ENCODE data around the gene CSH1.
"Not testable (repeated sequence)": the region's sequence is repeated elsewhere in the genome, so short reads cannot be mapped to it uniquely, and the experiment has no call there.

The CSH1 gene

GRCh38 chr17:63925615-63926014 is 29.2 kb upstream of the CSH1 start:
- Histone ChIP-seq H3K4me2 (ENCODE audit: low read length, poor library complexity, severe bottlenecking) (no peak overlapping the region), H3K14ac (ENCODE audit: low read length in 2 of 2) (no peak overlapping the region), H3K9ac (ENCODE audit: low read length) (no peak overlapping the region), H3K23ac (ENCODE audit: low read length in 2 of 2) (no peak overlapping the region), H4K91ac (ENCODE audit: low read length) (no peak overlapping the region), H4K8ac (ENCODE audit: low read length) (no peak overlapping the region), H2AK5ac (ENCODE audit: low read length, severe bottlenecking) (no peak overlapping the region), H3K27ac (ENCODE audit: low read length, poor library complexity, severe bottlenecking) (no peak overlapping the region), H3K9me3 (ENCODE audit: control insufficient read depth, low read length) (no peaks in the 10 kb centered on the region), H2BK15ac (ENCODE audit: low read depth, poor library complexity, severe bottlenecking) (no peak overlapping the region), H3K4me3 (ENCODE audit: insufficient read depth in 1 of 2, low read depth in 1 of 2, low read length in 2 of 2) (no peak overlapping the region), H2AFZ (ENCODE audit: low read depth, low read length) (no peak overlapping the region), H3K36me3 (ENCODE audit: control insufficient read depth in 1 of 2, insufficient read depth in 2 of 2, low read depth in 1 of 2, low read length in 2 of 2) (no peaks in the 10 kb centered on the region), H3K4me1 (ENCODE audit: control insufficient read depth, insufficient read depth, low read depth, low read length) (no peaks in the 10 kb centered on the region), H3K4ac (ENCODE audit: low read depth in 1 of 2, low read length in 2 of 2) (no peak overlapping the region), H3K18ac (ENCODE audit: low read depth in 1 of 2, low read length in 2 of 2) (no peak overlapping the region), H2BK12ac (ENCODE audit: low read length in 2 of 2) (no peak overlapping the region), H2BK120ac (ENCODE audit: low read depth, low read length) (no peak overlapping the region), H3K27me3 (ENCODE audit: control insufficient read depth in 1 of 2, insufficient read depth in 1 of 2, low read length in 2 of 2) (peaks cover 3 to 14% of the 10 kb centered on the region in 2 experiments), H3K79me1 (replicated peaks; ENCODE audit: low read length, poor library complexity, severe bottlenecking) (no peaks in the 10 kb centered on the region), H2BK5ac (ENCODE audit: low read depth, low read length, poor library complexity, severe bottlenecking) (no peak overlapping the region)
- WGBS, result 20% methylated on average over 1 of the region's 5 CpGs
- no peak for DNase-seq

GRCh38 chr17:63922402-63922801 is 26.0 kb upstream of the CSH1 start:
- H2AK5ac ChIP-seq (ENCODE audit: low read length, severe bottlenecking); H3K23ac ChIP-seq (ENCODE audit: low read length in 2 of 2); H2BK15ac ChIP-seq (ENCODE audit: low read depth, poor library complexity, severe bottlenecking); H2AFZ ChIP-seq (ENCODE audit: low read depth, low read length); H3K9ac ChIP-seq (ENCODE audit: low read length); H3K79me1 ChIP-seq (replicated peaks; ENCODE audit: low read length, poor library complexity, severe bottlenecking); H3K36me3 ChIP-seq (ENCODE audit: control insufficient read depth in 1 of 2, insufficient read depth in 2 of 2, low read depth in 1 of 2, low read length in 2 of 2); H3K9me3 ChIP-seq (ENCODE audit: control insufficient read depth, low read length); H4K8ac ChIP-seq (ENCODE audit: low read length); H3K4me3 ChIP-seq (ENCODE audit: insufficient read depth in 1 of 2, low read depth in 1 of 2, low read length in 2 of 2); H2BK5ac ChIP-seq (ENCODE audit: low read depth, low read length, poor library complexity, severe bottlenecking); H3K4me2 ChIP-seq (ENCODE audit: low read length, poor library complexity, severe bottlenecking); H3K27ac ChIP-seq (ENCODE audit: low read length, poor library complexity, severe bottlenecking); DNase-seq; H2BK120ac ChIP-seq (ENCODE audit: low read depth, low read length); H4K91ac ChIP-seq (ENCODE audit: low read length); H3K18ac ChIP-seq (ENCODE audit: low read depth in 1 of 2, low read length in 2 of 2); H3K4me1 ChIP-seq (ENCODE audit: control insufficient read depth, insufficient read depth, low read depth, low read length); H3K4ac ChIP-seq (ENCODE audit: low read depth in 1 of 2, low read length in 2 of 2); H2BK12ac ChIP-seq (ENCODE audit: low read length in 2 of 2); H3K14ac ChIP-seq (ENCODE audit: low read length in 2 of 2): not testable (repeated sequence)
- 91% methylated on average over 7 of the region's 9 CpGs for WGBS
- peaks cover 16 to 22% of the 10 kb centered on the region in 2 experiments for H3K27me3 ChIP-seq (ENCODE audit: control insufficient read depth in 1 of 2, insufficient read depth in 1 of 2, low read length in 2 of 2)

DNA sequence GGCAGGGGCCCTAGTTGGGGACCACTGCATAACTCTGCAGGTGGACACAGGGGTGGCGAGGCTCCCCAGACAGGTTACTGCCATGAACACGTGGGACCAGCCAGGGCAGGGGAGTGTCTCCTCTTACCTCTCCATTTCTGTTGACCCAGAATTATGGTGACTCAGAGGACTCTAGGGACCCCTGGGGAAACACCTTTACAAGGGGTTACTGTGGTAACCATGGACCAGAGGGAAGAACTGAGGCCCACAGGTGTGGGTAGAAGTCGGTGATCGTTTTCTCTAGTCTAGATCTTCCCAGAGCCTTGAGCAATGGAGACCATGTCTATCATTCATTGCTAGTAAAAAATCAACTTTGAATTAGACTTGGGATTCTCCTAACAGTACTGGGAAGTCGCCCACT is 24.4 kb upstream of the CSH1 start:
- H3K23ac ChIP-seq (ENCODE audit: low read length in 2 of 2); H3K4me3 ChIP-seq (ENCODE audit: insufficient read depth in 1 of 2, low read depth in 1 of 2, low read length in 2 of 2); H3K4me2 ChIP-seq (ENCODE audit: low read length, poor library complexity, severe bottlenecking); H4K91ac ChIP-seq (ENCODE audit: low read length); H2BK12ac ChIP-seq (ENCODE audit: low read length in 2 of 2); H2BK5ac ChIP-seq (ENCODE audit: low read depth, low read length, poor library complexity, severe bottlenecking); H3K79me1 ChIP-seq (replicated peaks; ENCODE audit: low read length, poor library complexity, severe bottlenecking); H3K9me3 ChIP-seq (ENCODE audit: control insufficient read depth, low read length); H3K27ac ChIP-seq (ENCODE audit: low read length, poor library complexity, severe bottlenecking); H3K36me3 ChIP-seq (ENCODE audit: control insufficient read depth in 1 of 2, insufficient read depth in 2 of 2, low read depth in 1 of 2, low read length in 2 of 2); H2AFZ ChIP-seq (ENCODE audit: low read depth, low read length); H4K8ac ChIP-seq (ENCODE audit: low read length); H2BK15ac ChIP-seq (ENCODE audit: low read depth, poor library complexity, severe bottlenecking); H3K4me1 ChIP-seq (ENCODE audit: control insufficient read depth, insufficient read depth, low read depth, low read length); H3K18ac ChIP-seq (ENCODE audit: low read depth in 1 of 2, low read length in 2 of 2); DNase-seq; H2BK120ac ChIP-seq (ENCODE audit: low read depth, low read length); H3K14ac ChIP-seq (ENCODE audit: low read length in 2 of 2); H3K4ac ChIP-seq (ENCODE audit: low read depth in 1 of 2, low read length in 2 of 2); H3K9ac ChIP-seq (ENCODE audit: low read length); H2AK5ac ChIP-seq (ENCODE audit: low read length, severe bottlenecking): not testable (repeated sequence)
- WGBS, result 77% methylated on average over 4 of the region's 5 CpGs
- H3K27me3 ChIP-seq (ENCODE audit: control insufficient read depth in 1 of 2, insufficient read depth in 1 of 2, low read length in 2 of 2), result peaks cover 27 to 39% of the 10 kb centered on the region in 2 experiments

GRCh38 chr17:63920050-63920449 is 23.7 kb upstream of the CSH1 start:
- H3K4me2 ChIP-seq (ENCODE audit: low read length, poor library complexity, severe bottlenecking); H2BK120ac ChIP-seq (ENCODE audit: low read depth, low read length); H3K14ac ChIP-seq (ENCODE audit: low read length in 2 of 2); H3K4ac ChIP-seq (ENCODE audit: low read depth in 1 of 2, low read length in 2 of 2); DNase-seq; H3K27ac ChIP-seq (ENCODE audit: low read length, poor library complexity, severe bottlenecking); H4K8ac ChIP-seq (ENCODE audit: low read length); H3K79me1 ChIP-seq (replicated peaks; ENCODE audit: low read length, poor library complexity, severe bottlenecking); H2AFZ ChIP-seq (ENCODE audit: low read depth, low read length); H2BK12ac ChIP-seq (ENCODE audit: low read length in 2 of 2); H3K4me1 ChIP-seq (ENCODE audit: control insufficient read depth, insufficient read depth, low read depth, low read length); H2BK5ac ChIP-seq (ENCODE audit: low read depth, low read length, poor library complexity, severe bottlenecking); H4K91ac ChIP-seq (ENCODE audit: low read length); H3K9me3 ChIP-seq (ENCODE audit: control insufficient read depth, low read length); H2BK15ac ChIP-seq (ENCODE audit: low read depth, poor library complexity, severe bottlenecking); H3K23ac ChIP-seq (ENCODE audit: low read length in 2 of 2); H3K18ac ChIP-seq (ENCODE audit: low read depth in 1 of 2, low read length in 2 of 2); H3K4me3 ChIP-seq (ENCODE audit: insufficient read depth in 1 of 2, low read depth in 1 of 2, low read length in 2 of 2); H3K9ac ChIP-seq (ENCODE audit: low read length); H3K36me3 ChIP-seq (ENCODE audit: control insufficient read depth in 1 of 2, insufficient read depth in 2 of 2, low read depth in 1 of 2, low read length in 2 of 2); H2AK5ac ChIP-seq (ENCODE audit: low read length, severe bottlenecking): not testable (repeated sequence)
- H3K27me3 ChIP-seq (ENCODE audit: control insufficient read depth in 1 of 2, insufficient read depth in 1 of 2, low read length in 2 of 2), result peaks cover 32 to 44% of the 10 kb centered on the region in 2 experiments
- WGBS, result 86% methylated on average over 5 of the region's 6 CpGs
